Measurements from ENCODE around the gene LILRA2.
"Not testable (repeated sequence)": the region's sequence is repeated elsewhere in the genome, so short reads cannot be mapped to it uniquely, and the experiment has no call there.

Gene LILRA2

GRCh38 chr19:54609356-54609791 lies 35.8 kb downstream of the LILRA2 start:
- no peak for DNase-seq (ENCODE audit: low spot score)

- no peak for DNase-seq (ENCODE audit: low spot score)
Observed at GRCh38 chr19:54612428-54612827, 38.8 kb downstream of the LILRA2 start.

DNA sequence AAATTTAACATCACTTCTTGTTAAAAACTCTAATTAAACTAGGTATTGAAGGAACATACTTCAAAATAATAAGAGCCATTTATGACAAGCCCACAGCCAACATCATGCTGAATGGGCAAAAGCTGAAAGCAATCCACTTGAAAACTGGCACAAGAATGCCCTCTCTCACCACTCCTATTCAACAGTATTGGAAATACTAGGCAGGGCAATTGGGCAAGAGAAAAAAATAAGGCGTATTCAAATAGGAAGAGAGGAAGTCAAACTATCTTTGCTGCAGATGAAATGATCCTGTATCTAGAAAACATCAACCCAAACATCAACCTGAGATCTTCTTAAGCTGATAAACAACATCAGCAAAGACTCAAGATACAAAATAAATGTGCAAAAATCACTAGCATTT lies 41.1 kb downstream of the LILRA2 start:
- no peak for DNase-seq (ENCODE audit: low spot score)

DNA sequence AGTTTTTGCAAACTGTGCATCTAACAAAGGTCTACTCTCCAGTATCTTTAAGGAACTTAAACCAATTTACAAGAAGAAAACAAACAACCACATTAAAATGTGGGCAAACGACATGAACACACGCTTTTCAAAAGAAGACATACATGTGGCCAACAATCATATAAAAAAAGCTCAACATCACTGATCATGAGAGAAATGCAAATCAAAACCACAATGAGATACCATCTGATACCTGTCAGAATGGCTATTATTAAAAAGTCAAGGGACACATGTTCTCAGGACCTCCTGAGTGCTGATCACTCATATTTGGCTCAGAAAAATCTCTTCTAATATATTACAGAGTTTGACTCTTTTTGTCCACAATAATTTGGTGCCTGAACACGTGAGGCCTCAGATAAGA lies 42.5 kb downstream of the LILRA2 start:
- DNase-seq (ENCODE audit: low spot score) = no peak

- DNase-seq (ENCODE audit: low spot score) = no peak
Observed at GRCh38 chr19:54616821-54617560, 43.4 kb downstream of the LILRA2 start.

DNA sequence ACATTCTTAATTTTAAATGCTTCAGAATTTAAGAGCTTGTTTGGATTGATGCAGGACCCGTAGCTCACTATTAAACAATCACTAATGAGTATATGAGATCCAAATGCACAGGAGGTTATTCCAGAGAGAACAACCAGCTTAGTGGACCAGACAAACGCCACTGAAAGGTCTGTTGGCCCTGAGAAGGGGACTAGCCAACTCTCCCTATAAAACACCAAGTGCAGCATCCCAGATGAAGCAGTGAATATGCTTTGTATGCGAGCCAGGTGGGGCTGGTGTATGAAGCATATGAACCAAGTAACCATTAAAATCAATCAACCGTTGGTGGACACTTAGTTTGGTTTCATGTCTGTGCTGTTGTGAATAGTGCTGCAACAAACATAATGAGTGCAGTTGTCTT lies 46.9 kb downstream of the LILRA2 start:
- no peak for DNase-seq (ENCODE audit: low spot score)

- no peak for DNase-seq (ENCODE audit: low spot score)
Observed at GRCh38 chr19:54622431-54622830, 48.8 kb downstream of the LILRA2 start.

DNA sequence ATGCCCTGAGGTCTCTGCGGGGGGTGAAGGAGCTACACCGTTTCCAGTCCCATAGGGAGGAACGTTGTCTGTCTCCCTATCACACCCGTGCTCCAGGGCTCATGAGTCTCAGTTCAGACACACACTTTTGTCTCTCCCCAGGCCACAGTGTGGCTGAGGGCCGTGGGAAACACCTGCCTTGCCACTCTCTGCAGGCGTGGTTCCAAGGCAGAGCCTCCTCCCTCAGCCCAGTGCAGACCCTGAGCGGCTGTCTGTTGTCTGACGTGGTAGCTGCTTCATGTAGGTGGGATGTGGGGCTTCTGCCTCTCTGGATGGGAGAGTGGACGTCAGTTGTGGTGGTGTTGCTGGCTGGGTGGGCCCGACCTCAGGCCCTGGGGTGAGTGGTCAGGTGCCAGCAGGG lies 50.6 kb downstream of the LILRA2 start:
- not testable (repeated sequence) for DNase-seq (ENCODE audit: low spot score)

DNA sequence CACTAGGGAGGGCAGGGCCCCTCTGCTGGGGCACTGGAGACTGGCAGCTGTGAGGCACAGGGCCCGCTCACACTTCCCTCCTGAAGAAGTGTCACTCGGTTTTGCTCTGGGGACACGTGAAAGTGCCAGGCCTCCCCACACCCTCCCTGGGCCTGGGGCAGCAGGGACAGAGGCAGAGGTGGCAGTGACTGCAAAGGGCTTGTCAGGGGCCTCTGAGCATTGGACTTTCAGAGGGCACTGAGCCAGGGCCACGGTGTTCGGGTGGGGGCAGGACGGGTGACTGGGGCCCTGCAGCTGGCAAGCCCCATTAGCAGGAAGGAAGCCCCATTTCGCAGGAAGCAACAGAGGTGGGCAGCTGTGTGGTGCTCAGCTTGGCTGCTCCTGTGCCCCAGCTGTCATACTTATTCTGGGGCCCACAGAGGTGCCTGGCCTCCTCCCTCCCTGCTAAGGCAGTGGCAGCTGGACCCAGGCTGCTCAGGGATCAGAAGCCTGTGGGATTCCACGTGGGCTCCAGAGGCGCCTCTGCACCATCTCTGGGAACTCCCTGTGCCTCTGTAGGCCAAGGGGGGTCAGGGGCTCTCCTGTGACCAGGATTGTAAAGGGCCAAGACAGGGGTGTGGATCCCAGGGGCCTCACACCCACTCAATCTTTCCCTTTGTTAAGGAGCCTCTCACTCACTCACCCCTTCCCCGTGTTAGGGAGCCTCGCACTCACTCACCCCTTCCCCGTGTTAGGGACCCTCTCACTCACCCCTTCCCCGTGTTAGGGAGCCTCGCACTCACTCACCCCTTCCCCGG lies 51.5 kb downstream of the LILRA2 start:
- DNase-seq (ENCODE audit: low spot score) = not testable (repeated sequence)

- no peak for DNase-seq (ENCODE audit: low spot score)
Observed at GRCh38 chr19:54626757-54627156, 53.2 kb downstream of the LILRA2 start.

DNA sequence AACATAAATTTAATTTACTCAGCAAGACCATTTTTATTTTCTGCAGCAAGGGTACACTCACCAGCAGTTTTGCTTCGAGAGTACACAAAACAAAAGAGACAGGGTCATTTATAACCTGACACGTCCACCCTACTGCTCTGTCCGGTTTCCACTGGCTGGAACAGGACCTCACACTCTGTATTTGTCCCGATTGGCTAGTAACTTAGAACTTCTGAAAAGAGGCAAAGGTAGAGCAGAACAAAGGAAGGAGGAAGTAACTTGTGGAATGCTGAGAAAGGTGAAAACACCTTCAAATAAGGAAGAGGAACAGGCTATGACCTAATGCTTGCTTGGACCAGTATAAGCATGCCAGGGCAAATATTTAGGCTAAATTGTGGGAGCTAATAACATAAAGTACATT lies 54.3 kb downstream of the LILRA2 start:
- DNase-seq (ENCODE audit: low spot score) = not testable (repeated sequence)

DNA sequence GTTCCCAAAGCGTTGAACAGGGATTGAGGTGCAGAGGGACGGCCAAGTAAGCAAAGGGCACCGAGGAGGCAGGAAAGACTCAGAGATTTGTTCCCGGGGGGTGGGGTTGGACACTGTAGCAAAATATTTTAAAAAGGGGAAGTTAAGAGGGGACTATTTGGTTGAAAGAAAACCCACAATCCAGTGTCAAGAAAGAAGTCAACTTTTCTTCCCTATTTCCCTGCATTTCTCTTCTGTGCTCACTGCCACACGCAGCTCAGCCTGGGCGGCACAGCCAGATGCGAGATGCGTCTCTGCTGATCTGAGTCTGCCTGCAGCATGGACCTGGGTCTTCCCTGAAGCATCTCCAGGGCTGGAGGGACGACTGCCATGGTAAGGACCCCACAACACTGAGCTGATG lies 56.7 kb downstream of the LILRA2 start, which contains the start of gene LILRB1:
TSS of gene LILRB1 (plus strand) at position 223 of the 400 bp plus-strand sequence. CDS start 590 bp downstream, outside the sequence.
- DNase-seq (ENCODE audit: low spot score) = not testable (repeated sequence)

DNA sequence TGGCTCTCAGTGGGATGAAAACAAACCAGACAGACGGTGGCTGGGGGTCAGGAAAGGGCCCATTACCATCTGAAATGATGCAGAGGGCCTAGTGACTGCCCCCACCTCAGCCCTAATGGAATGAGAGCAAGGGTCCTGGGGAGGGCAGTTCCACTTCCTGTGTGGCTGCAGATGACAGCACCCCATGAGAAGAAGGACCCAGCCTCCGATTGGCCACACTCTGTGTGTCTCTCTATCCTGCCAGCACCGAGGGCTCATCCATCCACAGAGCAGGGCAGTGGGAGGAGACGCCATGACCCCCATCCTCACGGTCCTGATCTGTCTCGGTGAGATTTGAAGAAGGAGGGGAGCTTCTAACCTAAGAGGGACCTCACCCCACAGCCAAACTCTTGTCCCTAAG lies 57.2 kb downstream of the LILRA2 start:
- no peak for DNase-seq (ENCODE audit: low spot score)

DNA sequence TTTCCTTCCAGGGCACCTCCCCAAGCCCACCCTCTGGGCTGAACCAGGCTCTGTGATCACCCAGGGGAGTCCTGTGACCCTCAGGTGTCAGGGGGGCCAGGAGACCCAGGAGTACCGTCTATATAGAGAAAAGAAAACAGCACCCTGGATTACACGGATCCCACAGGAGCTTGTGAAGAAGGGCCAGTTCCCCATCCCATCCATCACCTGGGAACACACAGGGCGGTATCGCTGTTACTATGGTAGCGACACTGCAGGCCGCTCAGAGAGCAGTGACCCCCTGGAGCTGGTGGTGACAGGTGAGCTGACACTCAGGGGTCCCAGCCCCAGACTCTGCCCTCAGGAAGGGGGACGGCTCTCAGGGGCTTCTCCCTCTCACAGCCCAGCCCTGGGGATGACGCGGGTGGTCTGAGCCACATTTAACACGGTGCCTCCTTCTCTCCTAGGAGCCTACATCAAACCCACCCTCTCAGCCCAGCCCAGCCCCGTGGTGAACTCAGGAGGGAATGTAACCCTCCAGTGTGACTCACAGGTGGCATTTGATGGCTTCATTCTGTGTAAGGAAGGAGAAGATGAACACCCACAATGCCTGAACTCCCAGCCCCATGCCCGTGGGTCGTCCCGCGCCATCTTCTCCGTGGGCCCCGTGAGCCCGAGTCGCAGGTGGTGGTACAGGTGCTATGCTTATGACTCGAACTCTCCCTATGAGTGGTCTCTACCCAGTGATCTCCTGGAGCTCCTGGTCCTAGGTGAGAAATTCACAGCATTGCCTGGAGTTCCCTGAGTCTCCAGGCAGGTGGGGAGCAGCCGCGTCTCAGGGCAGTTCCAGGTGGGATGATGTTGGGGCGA lies 58.1 kb downstream of the LILRA2 start:
- not testable (repeated sequence) for DNase-seq (ENCODE audit: low spot score)

DNA sequence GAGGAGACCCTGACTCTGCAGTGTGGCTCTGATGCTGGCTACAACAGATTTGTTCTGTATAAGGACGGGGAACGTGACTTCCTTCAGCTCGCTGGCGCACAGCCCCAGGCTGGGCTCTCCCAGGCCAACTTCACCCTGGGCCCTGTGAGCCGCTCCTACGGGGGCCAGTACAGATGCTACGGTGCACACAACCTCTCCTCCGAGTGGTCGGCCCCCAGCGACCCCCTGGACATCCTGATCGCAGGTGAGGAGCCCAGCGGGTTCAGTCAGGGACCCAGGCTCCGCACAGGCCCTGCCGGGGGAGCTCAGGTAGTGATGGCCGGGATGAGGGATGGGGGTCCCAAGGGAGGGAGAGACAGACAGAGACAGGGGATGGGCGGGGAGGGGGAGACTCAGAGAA lies 58.9 kb downstream of the LILRA2 start:
- not testable (repeated sequence) for DNase-seq (ENCODE audit: low spot score)

- no peak for DNase-seq (ENCODE audit: low spot score)
Observed at GRCh38 chr19:54633401-54633800, 59.8 kb downstream of the LILRA2 start.

DNA sequence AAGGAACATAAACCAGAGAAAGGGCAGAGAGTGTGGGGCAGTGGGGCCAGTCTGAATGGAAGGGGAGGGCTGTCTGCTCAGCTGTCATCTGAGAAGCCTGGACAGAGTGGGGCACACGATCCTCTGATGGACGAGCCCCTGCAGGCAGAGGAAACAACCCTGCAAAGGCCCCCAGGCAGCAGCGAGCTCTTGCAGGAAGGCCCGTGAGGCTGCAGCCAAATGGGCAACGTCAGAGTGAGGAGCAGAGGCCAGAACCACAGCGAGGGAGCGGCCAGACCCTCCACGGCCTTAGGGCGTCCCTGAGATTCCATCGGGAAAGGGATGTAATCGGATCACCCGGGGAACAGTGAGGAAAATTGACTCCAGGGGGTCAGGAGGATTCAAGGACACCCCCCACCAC lies 62.5 kb downstream of the LILRA2 start:
- not testable (repeated sequence) for DNase-seq (ENCODE audit: low spot score)

DNA sequence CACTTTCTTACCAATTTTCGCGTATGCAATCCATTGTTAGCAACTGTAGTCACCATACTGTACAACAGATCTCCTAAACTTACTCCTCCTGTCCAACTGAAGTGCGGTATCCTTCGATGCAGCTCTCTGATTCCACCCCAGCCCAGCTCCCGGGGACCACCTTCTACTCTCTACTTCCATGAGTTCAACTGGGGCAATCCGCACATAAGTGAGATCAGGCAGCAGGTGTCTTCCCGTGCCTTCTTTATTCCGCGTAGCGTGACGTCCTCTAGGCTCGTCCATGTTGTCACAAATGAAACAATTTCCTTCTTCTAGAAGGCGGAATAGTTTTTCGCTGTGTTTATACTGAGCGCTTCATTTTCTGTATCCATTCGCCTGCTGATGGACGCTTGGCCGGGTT lies 65.1 kb downstream of the LILRA2 start:
- no peak for DNase-seq (ENCODE audit: low spot score)
